H9 (cell line): Measurements from ENCODE around the gene RFX4. TPM values are rescaled to one million over a fixed set of nuclear protein-coding genes. Genes with fewer than 3 reads are reported as not detected.
A peak's percentile ranks its signal among the peaks of the same experiment; 100 is the strongest.

ENCODE experiments used
- DNase-seq: peaks from one replicate; pipeline ENCODE4 v3.0.0-alpha.2; 2017
- H2AFZ ChIP-seq: one replicate; pipeline ENCODE4 v1.6.1; 2013; ENCODE audit warnings: mild to moderate bottlenecking, low read length, control low read depth, moderate library complexity
- H2AK5ac ChIP-seq: 2 replicates; pipeline ENCODE4 v1.6.1; 2013; ENCODE audit warnings: low read length, control low read depth, mixed read lengths; ENCODE audit not compliant: insufficient read length
- H2BK120ac ChIP-seq: one replicate; pipeline ENCODE4 v1.6.1; 2013; ENCODE audit warnings: low read depth, mild to moderate bottlenecking, low read length, control low read depth, inconsistent platforms; ENCODE audit not compliant: poor library complexity, severe bottlenecking
- H2BK12ac ChIP-seq: 2 replicates; pipeline ENCODE4 v1.6.1; 2013; ENCODE audit warnings: low read length, control low read depth, mixed read lengths, low read depth; ENCODE audit not compliant: insufficient read length
- H2BK15ac ChIP-seq: 2 replicates; pipeline ENCODE4 v1.6.1; 2013; ENCODE audit warnings: low read depth, low read length, control low read depth
- H2BK20ac ChIP-seq: one replicate; pipeline ENCODE4 v1.6.1; 2013; ENCODE audit warnings: low read depth, mild to moderate bottlenecking, low read length, control low read depth, inconsistent platforms; ENCODE audit not compliant: poor library complexity, severe bottlenecking
- H2BK5ac ChIP-seq: 2 replicates; pipeline ENCODE4 v1.6.1; 2013; ENCODE audit warnings: low read length, control low read depth, mixed read lengths; ENCODE audit not compliant: insufficient read length
- H3K14ac ChIP-seq: 2 replicates; pipeline ENCODE4 v1.6.1; 2013; ENCODE audit warnings: low read length, control low read depth; ENCODE audit not compliant: insufficient read depth
- H3K18ac ChIP-seq: 2 replicates; pipeline ENCODE4 v1.6.1; 2013; ENCODE audit warnings: low read depth, mild to moderate bottlenecking, mixed read lengths, low read length, control low read depth; ENCODE audit not compliant: insufficient read length
- H3K23ac ChIP-seq: 2 replicates; pipeline ENCODE4 v1.6.1; 2013; ENCODE audit warnings: low read length, control low read depth, mixed read lengths, low read depth; ENCODE audit not compliant: insufficient read length
- H3K23me2 ChIP-seq: 2 replicates; pipeline ENCODE4 v1.6.1; 2013; ENCODE audit warnings: low read depth, mild to moderate bottlenecking, mixed read lengths, low read length, control low read depth; ENCODE audit not compliant: insufficient read length, poor library complexity, severe bottlenecking
- H3K27ac ChIP-seq: 2 replicates; pipeline ENCODE4 v1.5.1; 2013; ENCODE audit warnings: low read length, control low read depth, mixed read lengths, low read depth; ENCODE audit not compliant: insufficient read length
- H3K27me3 ChIP-seq: 2 replicates; pipeline ENCODE4 v1.6.1; 2013; ENCODE audit warnings: low read length, control low read depth, inconsistent platforms; ENCODE audit not compliant: insufficient read depth
- H3K4ac ChIP-seq: 2 replicates; pipeline ENCODE4 v1.6.1; 2013; ENCODE audit warnings: low read depth, mild to moderate bottlenecking, control low read depth, inconsistent platforms, low read length, moderate library complexity
- H3K4me1 ChIP-seq: 2 replicates; pipeline ENCODE4 v1.6.1; 2013; ENCODE audit warnings: low read length, control low read depth, inconsistent platforms; ENCODE audit not compliant: insufficient read depth
- H3K4me2 ChIP-seq: 2 replicates; pipeline ENCODE4 v1.6.1; 2013; ENCODE audit warnings: low read length, control low read depth, mixed read lengths; ENCODE audit not compliant: insufficient read length, insufficient read depth
- H3K56ac ChIP-seq: 2 replicates; pipeline ENCODE4 v1.6.1; 2013; ENCODE audit warnings: low read depth, mild to moderate bottlenecking, mixed read lengths, low read length, control low read depth; ENCODE audit not compliant: insufficient read length
- H3K79me1 ChIP-seq: 2 replicates; pipeline ENCODE4 v1.6.1; 2013; ENCODE audit warnings: low read depth, mild to moderate bottlenecking, moderate library complexity, low read length, control low read depth, inconsistent platforms; ENCODE audit not compliant: insufficient read depth, poor library complexity, severe bottlenecking
- H3K79me2 ChIP-seq: 2 replicates; pipeline ENCODE4 v1.6.1; 2013; ENCODE audit warnings: low read length, control low read depth, inconsistent platforms; ENCODE audit not compliant: insufficient read depth
- H3K9ac ChIP-seq: 2 replicates; pipeline ENCODE4 v1.6.1; 2013; ENCODE audit warnings: low read length, control low read depth, mixed read lengths; ENCODE audit not compliant: insufficient read length; ENCODE audit errors: extremely low read depth
- H3K9me3 ChIP-seq: one replicate; pipeline ENCODE4 v1.6.1; 2013; ENCODE audit warnings: low read depth, low read length, inconsistent platforms; ENCODE audit not compliant: control insufficient read depth
- H3T11ph ChIP-seq: one replicate; pipeline ENCODE4 v1.6.1; 2013; ENCODE audit warnings: mild to moderate bottlenecking, low read length, control low read depth, inconsistent platforms
- H4K20me1 ChIP-seq: one replicate; pipeline ENCODE4 v1.6.1; 2013; ENCODE audit not compliant: control insufficient read depth, insufficient read length, insufficient read depth
- H4K5ac ChIP-seq: 2 replicates; pipeline ENCODE4 v1.6.1; 2013; ENCODE audit warnings: low read depth, mild to moderate bottlenecking, mixed read lengths, low read length, control low read depth; ENCODE audit not compliant: insufficient read length
- H4K8ac ChIP-seq: replicated peaks from 2 replicates; pipeline ENCODE4 v1.6.1; 2013; ENCODE audit warnings: low read length, control low read depth, mixed read lengths, low read depth; ENCODE audit not compliant: insufficient read length
- H4K91ac ChIP-seq: 2 replicates; pipeline ENCODE4 v1.6.1; 2013; ENCODE audit warnings: low read depth, mild to moderate bottlenecking, moderate library complexity, mixed read lengths, low read length, control low read depth; ENCODE audit not compliant: insufficient read length
- H3K27ac Mint-ChIP-seq, 3 experiments: 2 replicates in 2 of 3; 3 replicates in 1 of 3; pipeline ENCODE4 v1.8.0; 2020 to 2021; ENCODE audit warnings: mixed read lengths in 3 of 3, mild to moderate bottlenecking in 1 of 3, moderate library complexity in 1 of 3
- H3K27me3 Mint-ChIP-seq: 2 replicates; pipeline ENCODE4 v1.8.0; 2021; ENCODE audit warnings: low read depth, mild to moderate bottlenecking, moderate library complexity, mixed read lengths
- H3K36me3 Mint-ChIP-seq, 3 experiments: 2 replicates in 2 of 3; 3 replicates in 1 of 3; pipeline ENCODE4 v1.8.0; 2020 to 2021; ENCODE audit warnings: low read depth in 3 of 3, mixed read lengths in 3 of 3; ENCODE audit not compliant: insufficient read depth in 1 of 3
- H3K4me1 Mint-ChIP-seq, 2 experiments: 2 replicates each; pipeline ENCODE4 v1.8.0; 2020; ENCODE audit warnings: mixed read lengths in 2 of 2
- H3K4me3 Mint-ChIP-seq, 2 experiments: 2 replicates in 1 of 2; 3 replicates in 1 of 2; pipeline ENCODE4 v1.8.0; 2020 to 2021; ENCODE audit warnings: mild to moderate bottlenecking in 2 of 2, mixed read lengths in 2 of 2, moderate library complexity in 1 of 2
- H3K9me3 Mint-ChIP-seq, 2 experiments: 2 replicates in 1 of 2; 3 replicates in 1 of 2; pipeline ENCODE4 v1.8.0; 2020; ENCODE audit warnings: mild to moderate bottlenecking in 2 of 2, mixed read lengths in 2 of 2, moderate library complexity in 1 of 2
- CTCF ChIP-seq: fragments of 200-600 bp; sonication (generic); conservative IDR thresholded peaks from 3 replicates; pipeline ENCODE4 v1.8.0; 2021; ENCODE audit warnings: antibody characterized with exemption, mild to moderate bottlenecking
- WGBS: extraction: QIAGEN DNeasy Blood & Tissue Kit; methylation state at CpG from one replicate; pipeline ENCODE4 v1.1.7; 2013; ENCODE audit warnings: missing lambda C conversion rate, low lambda C conversion rate, mixed read lengths; ENCODE audit not compliant: insufficient read length; ENCODE audit errors: extremely low coverage; 5-methylcytosine and 5-hydroxymethylcytosine counted together
- total RNA-seq: library from RNA; stranded (reverse); gene quantifications from 2 replicates; pipeline ENCODE4 v1.2.1, GENCODE V29; 2021

The RFX4 gene
- total RNA-seq, 1 experiment from 2014 or later, result 0.57 TPM

- no peak overlapping the region for H3K9ac ChIP-seq
- H3K23ac ChIP-seq, result no peak overlapping the region
- no peak overlapping the region for H3K56ac ChIP-seq
- TF ChIP-seq CTCF, result no peak
- no peak overlapping the region for H3T11ph ChIP-seq
- peaks cover 4 to 20% of the 10 kb centered on the region in 2 experiments; a peak in 3 of 5 replicates for H3K9me3 Mint-ChIP-seq
- no peak overlapping the region for H4K8ac ChIP-seq
- no peaks in the 10 kb centered on the region for H3K79me1 ChIP-seq
- no peak overlapping the region for H2BK120ac ChIP-seq
- H3K14ac ChIP-seq, result no peak overlapping the region
- DNase-seq, result no peak
- peaks cover 75% of the 10 kb centered on the region for H3K27me3 ChIP-seq
- peaks cover 0 to 3% (median 0%) of the 10 kb centered on the region in 3 experiments; a peak in 3 of 7 replicates for H3K36me3 Mint-ChIP-seq
- H2AK5ac ChIP-seq, result no peak overlapping the region
- H3K4me3 Mint-ChIP-seq, result peak overlapping the region; percentile 18 to 79; a peak in 3 of 5 replicates
- no peaks in the 10 kb centered on the region for H3K79me2 ChIP-seq
- H3K4me1 ChIP-seq, result no peaks in the 10 kb centered on the region; the same call in 1 of the 2 replicates
- no peak overlapping the region for H3K4ac ChIP-seq
- no peak overlapping the region for H2BK15ac ChIP-seq
- no peaks in the 10 kb centered on the region for H4K20me1 ChIP-seq
- H2BK20ac ChIP-seq, result no peak overlapping the region
- no peak overlapping the region for H3K27ac ChIP-seq
- H2AFZ ChIP-seq, result no peak overlapping the region
- no peak overlapping the region for H2BK12ac ChIP-seq
- H3K27me3 Mint-ChIP-seq, result peaks cover 95% of the 10 kb centered on the region
- no peak overlapping the region for H4K91ac ChIP-seq
- H3K27ac Mint-ChIP-seq, result 0 out of 7 replicates have a peak overlapping the region, but pooled peaks of 1 of the 3 experiments have one; percentile 7
- no peak overlapping the region for H3K18ac ChIP-seq
- no peaks in the 10 kb centered on the region for H3K9me3 ChIP-seq
- H3K23me2 ChIP-seq, result peaks cover 12% of the 10 kb centered on the region
- H3K4me1 Mint-ChIP-seq, result peaks cover 38 to 45% of the 10 kb centered on the region in 2 experiments
- peak overlapping the region; percentile 49 for H3K4me2 ChIP-seq
- H2BK5ac ChIP-seq, result no peak overlapping the region
- no CpG with 5 or more reads among the region's 16 CpGs for WGBS
- no peak overlapping the region for H4K5ac ChIP-seq
Observed at GRCh38 chr12:106582249-106582591, 584 bp upstream of the RFX4 start.
